A673 (cell line): ENCODE data around the gene MLPH. TPM values are rescaled to one million over a fixed set of nuclear protein-coding genes. Genes with fewer than 3 reads are reported as not detected.

Experiments used
- BruUV-seq: library from RNA; stranded (reverse); fragments of 400-500 nt; replicated peaks from 2 replicates; lab custom pipeline; 2021; lab: Mats Ljungman, UMichigan
- CTCF ChIA-PET: fragments of 300-600 bp; sonication (Branson Sonifier 250); formaldehyde crosslinking; loops from one replicate; lab custom pipeline; 2022; ENCODE audit warnings: antibody characterized with exemption; lab: Charles Lee
- POLR2A ChIA-PET: fragments of 300-600 bp; sonication (Branson Sonifier 250); formaldehyde crosslinking; loops from one replicate; lab custom pipeline; 2022; ENCODE audit warnings: antibody characterized with exemption; ENCODE audit not compliant: low non-redundant PET; lab: Charles Lee
- DNase-seq: peaks from one replicate; pipeline ENCODE4 v3.0.0-alpha.2; 2015; ENCODE audit warnings: low spot score
- H3K27ac ChIP-seq: fragments of 200-600 bp; sonication (generic); 2 replicates; pipeline ENCODE4 v1.5.1; 2016; ENCODE audit warnings: mixed run types, low read depth, mild to moderate bottlenecking, mixed read lengths, antibody characterized with exemption, low read length; ENCODE audit not compliant: poor library complexity, severe bottlenecking
- H3K27me3 ChIP-seq: fragments of 200-600 bp; sonication (generic); replicated peaks from 2 replicates; pipeline ENCODE4 v1.6.1; 2017; ENCODE audit warnings: mixed run types, low read depth, mild to moderate bottlenecking, mixed read lengths, antibody characterized with exemption, low read length; ENCODE audit not compliant: insufficient read depth, poor library complexity
- H3K36me3 ChIP-seq: fragments of 200-600 bp; sonication (generic); 2 replicates; pipeline ENCODE4 v1.6.1; 2016; ENCODE audit warnings: mixed run types, mild to moderate bottlenecking, mixed read lengths, antibody characterized with exemption, low read length; ENCODE audit not compliant: insufficient read depth, poor library complexity, severe bottlenecking
- H3K4me1 ChIP-seq: fragments of 200-600 bp; sonication (generic); 2 replicates; pipeline ENCODE4 v1.6.1; 2017; ENCODE audit warnings: mixed run types, mild to moderate bottlenecking, mixed read lengths, antibody characterized with exemption, low read length; ENCODE audit not compliant: insufficient read depth, poor library complexity, severe bottlenecking
- H3K4me3 ChIP-seq: fragments of 200-600 bp; sonication (generic); 2 replicates; pipeline ENCODE4 v1.5.1; 2016; ENCODE audit warnings: low read depth, mixed run types, mild to moderate bottlenecking, mixed read lengths, low read length; ENCODE audit not compliant: poor library complexity, severe bottlenecking
- H3K9me3 ChIP-seq: fragments of 200-600 bp; sonication (generic); 2 replicates; pipeline ENCODE4 v1.6.1; 2016; ENCODE audit warnings: mixed run types, low read depth, mild to moderate bottlenecking, mixed read lengths, antibody characterized with exemption, low read length; ENCODE audit not compliant: poor library complexity, severe bottlenecking
- EZH2 ChIP-seq: fragments of 200-600 bp; sonication (generic); IDR thresholded peaks from 2 replicates; pipeline ENCODE4 v1.6.1; 2017; ENCODE audit warnings: borderline replicate concordance, low read depth, mild to moderate bottlenecking, mixed read lengths, antibody characterized with exemption, low read length; ENCODE audit not compliant: poor library complexity, severe bottlenecking
- intact Hi-C: fragments of 100-400 bp; cut with micrococcal nuclease; formaldehyde crosslinking; loops from one replicate; pipeline ENCODE4 v1.10.0; 2022; ENCODE audit not compliant: unreplicated experiment
- total RNA-seq: library from RNA; stranded (reverse); gene quantifications from 2 replicates; pipeline ENCODE4 v1.2.3, GENCODE V29; 2021
- TF ChIP-seq, protein P1 (sequence below): fragments of 300-800, 200-600 bp; sonication (generic); conservative IDR thresholded peaks from 2 replicates; pipeline ENCODE4 v1.5.1; 2017; ENCODE audit warnings: low read depth, mild to moderate bottlenecking, antibody characterized with exemption, low read length, moderate library complexity, mixed read lengths

Gene MLPH
- total RNA-seq, 1 experiment from 2014 or later = not detected

DNA sequence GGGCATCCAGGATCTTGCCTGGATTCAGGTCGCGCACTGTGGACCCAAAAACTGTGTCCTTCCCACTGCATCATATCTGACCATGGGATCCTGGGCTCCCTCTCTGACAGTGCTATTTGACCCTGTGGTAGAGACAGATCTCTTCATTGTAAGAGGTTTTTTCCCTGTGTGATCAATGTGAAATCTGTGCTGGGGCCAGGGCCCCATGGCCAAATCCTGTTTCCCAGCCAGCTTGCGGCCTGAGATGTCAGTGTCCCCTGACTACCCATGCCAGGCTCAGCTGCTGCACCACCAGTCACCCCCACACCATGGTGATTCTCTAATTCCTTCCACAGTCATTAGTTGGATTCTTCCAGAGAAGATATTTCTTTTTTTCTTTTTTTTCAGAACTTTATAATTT, 82.8 kb downstream of the MLPH start:
- no peak overlapping the region for H3K4me3 ChIP-seq
- H3K36me3 ChIP-seq = no peaks in the 10 kb centered on the region
- no TSS peak for BruUV-seq
- no peaks in the 10 kb centered on the region for H3K27me3 ChIP-seq
- no peaks in the 10 kb centered on the region for H3K4me1 ChIP-seq
- no peaks in the 10 kb centered on the region for H3K9me3 ChIP-seq
- intact Hi-C loops = no loop called here
- no peak for TF ChIP-seq EZH2
- TF ChIP-seq, protein P1, sequence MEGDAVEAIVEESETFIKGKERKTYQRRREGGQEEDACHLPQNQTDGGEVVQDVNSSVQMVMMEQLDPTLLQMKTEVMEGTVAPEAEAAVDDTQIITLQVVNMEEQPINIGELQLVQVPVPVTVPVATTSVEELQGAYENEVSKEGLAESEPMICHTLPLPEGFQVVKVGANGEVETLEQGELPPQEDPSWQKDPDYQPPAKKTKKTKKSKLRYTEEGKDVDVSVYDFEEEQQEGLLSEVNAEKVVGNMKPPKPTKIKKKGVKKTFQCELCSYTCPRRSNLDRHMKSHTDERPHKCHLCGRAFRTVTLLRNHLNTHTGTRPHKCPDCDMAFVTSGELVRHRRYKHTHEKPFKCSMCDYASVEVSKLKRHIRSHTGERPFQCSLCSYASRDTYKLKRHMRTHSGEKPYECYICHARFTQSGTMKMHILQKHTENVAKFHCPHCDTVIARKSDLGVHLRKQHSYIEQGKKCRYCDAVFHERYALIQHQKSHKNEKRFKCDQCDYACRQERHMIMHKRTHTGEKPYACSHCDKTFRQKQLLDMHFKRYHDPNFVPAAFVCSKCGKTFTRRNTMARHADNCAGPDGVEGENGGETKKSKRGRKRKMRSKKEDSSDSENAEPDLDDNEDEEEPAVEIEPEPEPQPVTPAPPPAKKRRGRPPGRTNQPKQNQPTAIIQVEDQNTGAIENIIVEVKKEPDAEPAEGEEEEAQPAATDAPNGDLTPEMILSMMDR = no peak
- H3K27ac ChIP-seq = no peak overlapping the region
- no peak for DNase-seq
- CTCF ChIA-PET = no interaction called here
- POLR2A ChIA-PET = no interaction called here

DNA sequence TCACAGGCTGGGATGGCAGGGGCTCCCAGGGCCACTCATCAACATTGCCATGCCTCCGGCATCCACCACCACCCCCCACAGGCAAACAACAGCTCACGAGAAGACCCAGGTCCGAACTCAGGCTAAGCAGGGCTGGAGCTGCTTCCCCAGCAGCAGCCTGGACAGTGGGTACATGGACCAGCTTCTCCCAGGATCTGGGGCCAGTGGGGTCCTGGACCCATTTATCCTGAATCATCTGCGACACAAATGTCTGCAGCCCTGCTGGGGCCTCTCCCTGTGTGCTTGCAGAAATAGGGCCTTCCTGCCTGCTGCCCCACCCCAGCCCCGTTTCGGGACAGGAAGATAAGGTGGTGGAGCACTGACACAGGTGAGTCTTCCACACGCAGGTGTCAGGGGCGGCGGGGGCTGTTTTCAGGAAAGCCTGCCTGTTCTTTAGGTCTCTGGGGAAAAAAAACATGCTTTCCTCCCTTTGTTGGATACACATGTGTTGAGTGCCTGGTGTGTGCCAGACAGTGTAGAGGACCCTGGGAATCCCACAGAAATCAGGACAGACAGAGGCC, 83.8 kb downstream of the MLPH start:
- no peaks in the 10 kb centered on the region for H3K36me3 ChIP-seq
- H3K27ac ChIP-seq = no peak overlapping the region
- intact Hi-C loops = no loop called here
- no peaks in the 10 kb centered on the region for H3K4me1 ChIP-seq
- TF ChIP-seq, protein P1 = no peak
- no peak for TF ChIP-seq EZH2
- BruUV-seq = no TSS peak
- CTCF ChIA-PET = no interaction called here
- POLR2A ChIA-PET = no interaction called here
- no peaks in the 10 kb centered on the region for H3K9me3 ChIP-seq
- no peak overlapping the region for H3K4me3 ChIP-seq
- H3K27me3 ChIP-seq = no peaks in the 10 kb centered on the region
- DNase-seq = no peak

DNA sequence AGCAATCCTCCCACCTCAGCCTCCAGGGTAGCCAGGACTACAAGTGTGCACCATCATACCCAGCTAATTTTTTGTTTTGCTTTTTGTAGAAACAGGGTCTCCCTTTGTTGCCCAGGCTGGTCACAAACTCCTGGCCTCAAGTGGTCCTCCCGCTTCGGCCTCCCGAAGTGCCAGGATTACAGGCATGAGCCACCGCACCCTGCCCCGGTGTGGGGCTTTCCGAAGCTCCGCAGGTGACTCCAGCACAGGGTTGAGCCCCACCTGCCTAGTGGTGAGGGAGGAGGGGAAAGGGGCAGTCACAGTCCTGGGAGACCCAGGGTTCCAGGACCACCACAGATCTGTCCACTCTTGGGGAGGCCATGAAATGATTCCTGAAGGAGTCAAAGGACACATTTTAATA, 84.5 kb downstream of the MLPH start:
- Histone ChIP-seq H3K4me1 (no peaks in the 10 kb centered on the region), H3K36me3 (no peaks in the 10 kb centered on the region), H3K4me3 (no peak overlapping the region), H3K9me3 (no peaks in the 10 kb centered on the region), H3K27me3 (no peaks in the 10 kb centered on the region), H3K27ac (no peak overlapping the region)
- POLR2A ChIA-PET = no interaction called here
- CTCF ChIA-PET = interaction anchor here (0.5 to 2.0 kb wide), 20 partner anchors 9 to 527 kb away, joined by 3 to 62 read pairs (median 4); partner anchors contain the start of gene COPS8
- intact Hi-C loops = no loop called here
- BruUV-seq = no TSS peak
- no peak for TF ChIP-seq EZH2
- TF ChIP-seq, protein P1 = no peak
- no peak for DNase-seq
